Tibial artery (tissue), 4 donors: Measurements from ENCODE around the gene CDK11B.

Experiments used
- DNase-seq, 2 donors: peaks; one replicate each; pipeline ENCODE4 v3.0.0-alpha.2; 2019
- H3K27ac ChIP-seq, 2 donors: fragments of 200-600 bp; sonication (generic) in 1 of 2; 1 replicate in 1 of 2; 2 replicates in 1 of 2; pipeline ENCODE4 v1.5.1; 2018 to 2019; ENCODE audit warnings: mild to moderate bottlenecking in 1 of 2
- H3K27me3 ChIP-seq, 2 donors: fragments of 200-600 bp; sonication (generic) in 1 of 2; one replicate each; pipeline versions ENCODE4 v1.5.1 to v1.6.0; 2016 to 2019
- H3K36me3 ChIP-seq, 3 donors: fragments of 200-600 bp; sonication (generic) in 2 of 3; one replicate each; pipeline ENCODE4 v1.5.1; 2016 to 2019; ENCODE audit warnings: mild to moderate bottlenecking in 2 of 3
- H3K4me1 ChIP-seq, 4 donors: fragments of 200-600 bp; sonication (generic) in 2 of 4; 1 replicate in 3 of 4; 2 replicates in 1 of 4; pipeline ENCODE4 v1.5.1; 2016 to 2019
- H3K4me3 ChIP-seq, 2 donors: fragments of 200-600 bp; sonication (generic) in 1 of 2; 1 replicate in 1 of 2; 2 replicates in 1 of 2; pipeline ENCODE4 v1.5.1; 2018 to 2019; ENCODE audit warnings: mild to moderate bottlenecking in 2 of 2
- H3K9me3 ChIP-seq, 3 donors: fragments of 200-600 bp; sonication (generic) in 1 of 3; one replicate each; pipeline ENCODE4 v1.5.1; 2016 to 2019
- intact Hi-C: fragments of 100-400 bp; cut with DNase I; formaldehyde crosslinking; loops from one replicate; pipeline ENCODE4 v1.15.0; 2023; ENCODE audit warnings: low total_unique reads
- TF ChIP-seq, protein P1 (sequence below), 2 experiments: fragments of 200-600 bp in 1 of 2; fragments of 450-650 bp in 1 of 2; IDR thresholded peaks; one replicate each; pipeline ENCODE4 v1.5.1; 2017 to 2019; ENCODE audit warnings: antibody characterized with exemption in 2 of 2, mild to moderate bottlenecking in 1 of 2, moderate library complexity in 1 of 2

The CDK11B gene

GRCh38 chr1:1617925-1618324 lies 40.9 kb downstream of the CDK11B start:
- Histone ChIP-seq H3K4me1 (peaks cover 5 to 40% (median 31%) of the 10 kb centered on the region in 4 donors), H3K27me3 (no peaks in the 10 kb centered on the region), H3K9me3 (no peaks in the 10 kb centered on the region), H3K36me3 (peaks cover 0 to 50% (median 4%) of the 10 kb centered on the region in 3 donors), H3K27ac (no peak overlapping the region), H3K4me3 (no peak overlapping the region)
- TF ChIP-seq, protein P1, sequence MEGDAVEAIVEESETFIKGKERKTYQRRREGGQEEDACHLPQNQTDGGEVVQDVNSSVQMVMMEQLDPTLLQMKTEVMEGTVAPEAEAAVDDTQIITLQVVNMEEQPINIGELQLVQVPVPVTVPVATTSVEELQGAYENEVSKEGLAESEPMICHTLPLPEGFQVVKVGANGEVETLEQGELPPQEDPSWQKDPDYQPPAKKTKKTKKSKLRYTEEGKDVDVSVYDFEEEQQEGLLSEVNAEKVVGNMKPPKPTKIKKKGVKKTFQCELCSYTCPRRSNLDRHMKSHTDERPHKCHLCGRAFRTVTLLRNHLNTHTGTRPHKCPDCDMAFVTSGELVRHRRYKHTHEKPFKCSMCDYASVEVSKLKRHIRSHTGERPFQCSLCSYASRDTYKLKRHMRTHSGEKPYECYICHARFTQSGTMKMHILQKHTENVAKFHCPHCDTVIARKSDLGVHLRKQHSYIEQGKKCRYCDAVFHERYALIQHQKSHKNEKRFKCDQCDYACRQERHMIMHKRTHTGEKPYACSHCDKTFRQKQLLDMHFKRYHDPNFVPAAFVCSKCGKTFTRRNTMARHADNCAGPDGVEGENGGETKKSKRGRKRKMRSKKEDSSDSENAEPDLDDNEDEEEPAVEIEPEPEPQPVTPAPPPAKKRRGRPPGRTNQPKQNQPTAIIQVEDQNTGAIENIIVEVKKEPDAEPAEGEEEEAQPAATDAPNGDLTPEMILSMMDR (IDR thresholded peaks at IDR 0.05), result no peak
- DNase-seq, result no peak
- intact Hi-C loops, result no loop called here

DNA sequence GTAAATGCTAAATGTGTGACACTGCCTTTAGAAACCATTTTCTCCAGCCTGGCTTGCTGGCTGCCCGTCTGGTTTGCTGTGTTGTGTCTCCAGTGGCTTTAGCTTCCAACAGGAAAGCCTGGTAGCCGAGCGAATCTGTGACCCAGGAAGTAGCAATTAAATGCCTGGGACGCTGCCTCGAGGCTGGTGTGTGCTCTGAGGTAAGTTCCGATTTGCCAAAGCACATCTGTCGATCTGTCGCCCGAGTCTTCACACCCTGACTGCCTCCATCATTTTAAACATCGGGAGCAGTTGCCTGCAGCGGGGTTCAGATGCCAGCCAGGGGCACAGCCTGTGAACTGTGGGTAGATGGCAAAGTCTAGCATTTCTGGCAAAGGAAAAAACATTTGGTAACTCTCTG lies 41.3 kb downstream of the CDK11B start:
- TF ChIP-seq, protein P1 (IDR thresholded peaks at IDR 0.05), result no peak
- Histone ChIP-seq H3K4me1 (peaks cover 5 to 40% (median 31%) of the 10 kb centered on the region in 4 donors), H3K27ac (no peak overlapping the region), H3K9me3 (no peaks in the 10 kb centered on the region), H3K27me3 (no peaks in the 10 kb centered on the region), H3K36me3 (peaks cover 0 to 46% (median 4%) of the 10 kb centered on the region in 3 donors), H3K4me3 (no peak overlapping the region)
- DNase-seq, result no peak
- intact Hi-C loops, result no loop called here

DNA sequence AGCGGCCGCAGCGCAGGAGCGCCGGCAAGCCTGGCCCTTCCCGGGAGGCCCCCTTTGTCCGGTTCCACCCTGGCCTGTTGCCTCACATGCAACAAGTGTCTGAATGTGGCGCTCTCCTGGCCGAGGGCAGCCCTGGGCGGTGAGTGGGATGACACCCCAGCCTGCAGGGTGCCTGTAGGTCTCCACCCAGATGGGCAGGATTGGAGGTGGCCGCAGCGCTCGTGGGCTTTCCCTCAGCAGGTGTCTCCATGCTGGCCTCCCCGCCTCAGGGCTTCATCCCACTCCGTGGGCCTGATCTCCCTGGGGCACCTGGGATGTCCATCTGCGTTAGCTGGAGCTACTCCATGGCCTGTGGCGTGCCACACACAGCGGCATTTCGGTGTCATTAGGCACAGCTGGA lies 42.0 kb downstream of the CDK11B start:
- Histone ChIP-seq H3K4me3 (peak overlapping the region; percentile 99 to 100), H3K4me1 (peaks cover 5 to 40% (median 31%) of the 10 kb centered on the region in 4 donors), H3K27me3 (no peaks in the 10 kb centered on the region), H3K27ac (peak overlapping the region in 1 of 2 donors; percentile 100), H3K9me3 (no peaks in the 10 kb centered on the region), H3K36me3 (peaks cover 0 to 42% (median 4%) of the 10 kb centered on the region in 3 donors)
- DNase-seq, result no peak
- TF ChIP-seq, protein P1 (IDR thresholded peaks at IDR 0.05), result no peak
- intact Hi-C loops, result no loop called here

- TF ChIP-seq, protein P1 (IDR thresholded peaks at IDR 0.05), result no peak
- Histone ChIP-seq H3K4me3 (peak overlapping the region; percentile 99 to 100), H3K27me3 (no peaks in the 10 kb centered on the region), H3K36me3 (peaks cover 0 to 36% (median 4%) of the 10 kb centered on the region in 3 donors), H3K9me3 (no peaks in the 10 kb centered on the region), H3K27ac (peak overlapping the region; percentile 100), H3K4me1 (peaks cover 5 to 40% (median 33%) of the 10 kb centered on the region in 4 donors)
- intact Hi-C loops, result no loop called here
- DNase-seq, result no peak
These were observed 42.6 kb downstream of the CDK11B start for GRCh38 chr1:1616045-1616790.

GRCh38 chr1:1615256-1616044 lies 43.4 kb downstream of the CDK11B start, which contains the start of gene MIB2:
MIB2 (plus strand) TSS chr1:1615500; CDS start chr1:1623453, 7,953 bp downstream.
- Histone ChIP-seq H3K27ac (peak within 1 kb of the TSS; percentile 100), H3K4me3 (peak within 1 kb of the TSS; percentile 99 to 100), H3K9me3 (no peaks in the 10 kb centered on the region), H3K36me3 (peaks cover 0 to 28% (median 4%) of the 10 kb centered on the region in 3 donors), H3K4me1 (peaks cover 5 to 40% (median 33%) of the 10 kb centered on the region in 4 donors), H3K27me3 (no peaks in the 10 kb centered on the region)
- TF ChIP-seq, protein P1 (IDR thresholded peaks at IDR 0.05), result no peak
- DNase-seq, result peak; percentile 91 to 96
- intact Hi-C loops, result loop anchor here (2.0 kb wide), 1 partner anchor 41 kb away; the partner anchor contains the start of gene SSU72
